Measurements from ENCODE around the gene SFR1. TPM values are rescaled to one million over a fixed set of nuclear protein-coding genes. Genes with fewer than 3 reads are reported as not detected.
A peak's percentile ranks its signal among the peaks of the same experiment; 100 is the strongest.

The SFR1 gene
- total RNA-seq, 1 experiment from 2014 or later: 8.9 TPM

- no peak overlapping the region for H3K27ac Mint-ChIP-seq (ENCODE audit: low read depth, unreplicated experiment)
- H3K36me3 Mint-ChIP-seq (ENCODE audit: insufficient read depth, unreplicated experiment): peaks cover 18% of the 10 kb centered on the region
- no peaks in the 10 kb centered on the region for H3K9me3 Mint-ChIP-seq (ENCODE audit: unreplicated experiment)
- TF ChIP-seq CTCF (IDR thresholded peaks at IDR 0.05; ENCODE audit: unreplicated experiment): peak; percentile 55
- H3K4me3 Mint-ChIP-seq (ENCODE audit: unreplicated experiment): peak overlapping the region; percentile 41
- intact Hi-C loops (cut with micrococcal nuclease): loop anchor here (1.0 to 5.0 kb wide), 7 partner anchors 74 to 411 kb away; partner anchors contain the start of gene CFAP58
- ChIA-PET CTCF (interaction anchor here (0.8 to 7.4 kb wide), 14 partner anchors 17 to 411 kb away, joined by 3 to 157 read pairs (median 4); no protein-coding TSS in a partner anchor), POLR2A (interaction anchor here (0.6 to 14.6 kb wide), 21 partner anchors 8 to 253 kb away, joined by 3 to 1749 read pairs (median 11); partner anchors contain the start of genes COL17A1, GSTO1 and SLK)
- no peaks in the 10 kb centered on the region for H3K27me3 Mint-ChIP-seq (ENCODE audit: insufficient read depth, unreplicated experiment)
- H3K4me1 Mint-ChIP-seq (ENCODE audit: insufficient read depth, unreplicated experiment): peaks cover 28% of the 10 kb centered on the region
- BruUV-seq (replicated peaks): no TSS peak
- DNase-seq (ENCODE audit: unreplicated experiment): peak; percentile 44
These were observed 1.4 kb downstream of the SFR1 start for GRCh38 chr10:104123397-104123796.

- no peaks in the 10 kb centered on the region for H3K9me3 Mint-ChIP-seq (ENCODE audit: unreplicated experiment)
- no TSS peak for BruUV-seq (replicated peaks)
- peak; percentile 16 for DNase-seq (ENCODE audit: unreplicated experiment)
- H3K27me3 Mint-ChIP-seq (ENCODE audit: insufficient read depth, unreplicated experiment): no peaks in the 10 kb centered on the region
- ChIA-PET CTCF (interaction anchor here (0.5 to 1.4 kb wide), 4 partner anchors 45 to 91 kb away, joined by 4 to 5 read pairs (median 4); no protein-coding TSS in a partner anchor), POLR2A (interaction anchor here (0.6 to 1.3 kb wide), 9 partner anchors 13 to 83 kb away, joined by 3 to 7 read pairs (median 3); no protein-coding TSS in a partner anchor)
- no peak overlapping the region for H3K27ac Mint-ChIP-seq (ENCODE audit: low read depth, unreplicated experiment)
- H3K36me3 Mint-ChIP-seq (ENCODE audit: insufficient read depth, unreplicated experiment): peaks cover 18% of the 10 kb centered on the region
- TF ChIP-seq CTCF (IDR thresholded peaks at IDR 0.05; ENCODE audit: unreplicated experiment): no peak
- H3K4me3 Mint-ChIP-seq (ENCODE audit: unreplicated experiment): no peak overlapping the region
- intact Hi-C loops (cut with micrococcal nuclease): no loop called here
- H3K4me1 Mint-ChIP-seq (ENCODE audit: insufficient read depth, unreplicated experiment): peaks cover 13% of the 10 kb centered on the region
These were observed 5.4 kb downstream of the SFR1 start for GRCh38 chr10:104127411-104127810.

GRCh38 chr10:104128214-104128613 lies 6.2 kb downstream of the SFR1 start:
- ChIA-PET CTCF (no interaction called here), POLR2A (interaction anchor here (0.6 to 1.3 kb wide), 4 partner anchors 9 to 67 kb away, joined by 3 to 7 read pairs (median 4); no protein-coding TSS in a partner anchor)
- DNase-seq (ENCODE audit: unreplicated experiment): peak; percentile 58
- Mint-ChIP-seq H3K36me3 (ENCODE audit: insufficient read depth, unreplicated experiment) (peaks cover 18% of the 10 kb centered on the region), H3K4me1 (ENCODE audit: insufficient read depth, unreplicated experiment) (peaks cover 5% of the 10 kb centered on the region), H3K9me3 (ENCODE audit: unreplicated experiment) (no peaks in the 10 kb centered on the region), H3K27me3 (ENCODE audit: insufficient read depth, unreplicated experiment) (no peaks in the 10 kb centered on the region), H3K4me3 (ENCODE audit: unreplicated experiment) (no peak overlapping the region), H3K27ac (ENCODE audit: low read depth, unreplicated experiment) (no peak overlapping the region)
- no TSS peak for BruUV-seq (replicated peaks)
- intact Hi-C loops (cut with micrococcal nuclease): no loop called here
- TF ChIP-seq CTCF (IDR thresholded peaks at IDR 0.05; ENCODE audit: unreplicated experiment): no peak

- BruUV-seq (replicated peaks): no TSS peak
- ChIA-PET CTCF (interaction anchor here (0.7 to 1.2 kb wide), 3 partner anchors 272 to 577 kb away, joined by 3 to 5 read pairs (median 4); no protein-coding TSS in a partner anchor), POLR2A (interaction anchor here (1.8 kb wide), 1 partner anchor 8 kb away, joined by 6 read pairs; the partner anchor contains the start of gene SFR1)
- no peaks in the 10 kb centered on the region for H3K27me3 Mint-ChIP-seq (ENCODE audit: insufficient read depth, unreplicated experiment)
- DNase-seq (ENCODE audit: unreplicated experiment): no peak
- H3K4me1 Mint-ChIP-seq (ENCODE audit: insufficient read depth, unreplicated experiment): no peaks in the 10 kb centered on the region
- TF ChIP-seq CTCF (IDR thresholded peaks at IDR 0.05; ENCODE audit: unreplicated experiment): no peak
- H3K9me3 Mint-ChIP-seq (ENCODE audit: unreplicated experiment): no peaks in the 10 kb centered on the region
- intact Hi-C loops (cut with micrococcal nuclease): no loop called here
- H3K4me3 Mint-ChIP-seq (ENCODE audit: unreplicated experiment): no peak overlapping the region
- no peak overlapping the region for H3K27ac Mint-ChIP-seq (ENCODE audit: low read depth, unreplicated experiment)
- H3K36me3 Mint-ChIP-seq (ENCODE audit: insufficient read depth, unreplicated experiment): peaks cover 12% of the 10 kb centered on the region
These were observed 8.1 kb downstream of the SFR1 start for GRCh38 chr10:104130041-104130440.
